C4-2B (cell line): Measurements from ENCODE around the gene ANK3.

Source experiments
- H3K27ac ChIP-seq: fragments of 450-650 bp; 2 replicates; pipeline ENCODE4 v1.5.1; 2017
- ZFX ChIP-seq: fragments of 450-650 bp; IDR thresholded peaks from 2 replicates; pipeline ENCODE4 v1.6.1; 2017
- TF ChIP-seq, protein P1 (sequence below): fragments of 450-650 bp; conservative IDR thresholded peaks from 2 replicates; pipeline ENCODE4 v1.5.1; 2017; ENCODE audit warnings: mild to moderate bottlenecking

Gene ANK3

DNA sequence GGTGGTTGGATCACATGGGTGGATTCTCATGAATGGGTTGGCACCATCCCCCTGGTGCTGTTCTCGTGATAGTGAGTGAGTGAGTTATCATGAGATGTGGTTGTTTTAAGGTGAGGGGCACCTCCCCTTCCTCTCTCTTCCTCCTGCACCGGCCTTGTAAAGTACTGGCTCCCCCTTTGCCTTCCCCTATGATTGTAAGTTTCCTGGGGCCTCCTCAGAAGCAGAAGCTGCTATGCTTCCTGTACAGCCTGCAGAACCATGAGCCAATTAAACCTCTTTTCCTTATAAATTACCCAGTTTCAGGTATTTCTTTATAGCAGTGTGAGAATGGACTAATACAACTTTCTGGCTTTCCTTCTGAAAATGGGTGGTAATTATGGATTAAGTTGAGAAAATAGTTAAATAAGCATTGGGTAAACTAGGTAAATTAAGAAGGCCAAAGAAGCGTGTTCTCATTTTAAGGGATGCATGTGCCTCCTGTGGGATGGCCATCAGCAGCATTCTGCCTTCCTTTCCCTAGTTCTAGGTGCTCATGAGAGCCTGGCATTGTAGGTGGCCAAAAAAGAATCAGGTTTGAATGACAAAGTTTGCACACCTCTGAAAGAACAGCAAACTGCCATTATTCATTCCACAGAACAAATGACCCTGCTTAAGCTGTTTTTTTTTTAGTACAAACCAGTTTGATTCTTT is 242.0 kb downstream of the ANK3 start:
- TF ChIP-seq ZFX = no peak
- TF ChIP-seq, protein P1, sequence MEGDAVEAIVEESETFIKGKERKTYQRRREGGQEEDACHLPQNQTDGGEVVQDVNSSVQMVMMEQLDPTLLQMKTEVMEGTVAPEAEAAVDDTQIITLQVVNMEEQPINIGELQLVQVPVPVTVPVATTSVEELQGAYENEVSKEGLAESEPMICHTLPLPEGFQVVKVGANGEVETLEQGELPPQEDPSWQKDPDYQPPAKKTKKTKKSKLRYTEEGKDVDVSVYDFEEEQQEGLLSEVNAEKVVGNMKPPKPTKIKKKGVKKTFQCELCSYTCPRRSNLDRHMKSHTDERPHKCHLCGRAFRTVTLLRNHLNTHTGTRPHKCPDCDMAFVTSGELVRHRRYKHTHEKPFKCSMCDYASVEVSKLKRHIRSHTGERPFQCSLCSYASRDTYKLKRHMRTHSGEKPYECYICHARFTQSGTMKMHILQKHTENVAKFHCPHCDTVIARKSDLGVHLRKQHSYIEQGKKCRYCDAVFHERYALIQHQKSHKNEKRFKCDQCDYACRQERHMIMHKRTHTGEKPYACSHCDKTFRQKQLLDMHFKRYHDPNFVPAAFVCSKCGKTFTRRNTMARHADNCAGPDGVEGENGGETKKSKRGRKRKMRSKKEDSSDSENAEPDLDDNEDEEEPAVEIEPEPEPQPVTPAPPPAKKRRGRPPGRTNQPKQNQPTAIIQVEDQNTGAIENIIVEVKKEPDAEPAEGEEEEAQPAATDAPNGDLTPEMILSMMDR = no peak
- no peak overlapping the region for H3K27ac ChIP-seq

DNA sequence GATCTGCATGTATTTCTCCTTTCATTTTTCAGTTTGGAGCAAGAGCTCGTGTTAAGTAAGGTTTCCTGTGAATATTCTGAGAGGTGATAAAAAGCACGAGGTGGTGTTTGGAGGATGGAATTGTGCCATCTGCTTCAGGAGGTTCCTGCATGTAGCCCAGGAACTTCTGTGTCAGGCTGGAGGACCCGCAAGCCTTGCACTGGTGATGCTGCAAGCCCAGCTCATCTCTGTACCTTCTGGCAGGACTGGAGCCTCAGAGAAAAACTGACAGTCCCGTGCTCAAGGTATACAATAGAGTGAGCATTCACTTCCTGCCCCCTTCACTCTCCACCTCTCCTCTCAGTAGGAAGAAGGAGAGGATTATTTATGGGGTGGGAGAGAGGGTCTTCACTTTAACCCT is 242.7 kb downstream of the ANK3 start:
- H3K27ac ChIP-seq = no peak overlapping the region
- TF ChIP-seq, protein P1 = no peak
- TF ChIP-seq ZFX = no peak

DNA sequence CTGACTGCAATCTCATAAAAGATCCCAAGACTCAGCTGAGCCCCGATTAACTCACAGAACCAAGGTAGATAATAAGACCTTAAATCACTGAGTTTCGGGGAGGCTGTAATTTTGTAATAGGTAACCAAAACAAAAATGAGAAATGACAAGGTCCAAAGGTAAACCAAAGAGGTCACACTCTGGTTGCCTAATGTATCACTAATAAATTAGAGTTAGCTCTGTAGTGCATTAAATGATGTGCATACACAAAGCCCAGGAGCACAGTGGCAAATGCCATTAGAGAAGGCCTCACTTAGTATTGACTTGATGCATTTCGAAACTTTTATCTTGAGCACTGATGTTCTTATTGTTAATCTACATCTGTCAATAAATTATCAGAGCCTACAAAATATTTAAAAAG is 245.6 kb downstream of the ANK3 start:
- H3K27ac ChIP-seq = no peak overlapping the region
- no peak for TF ChIP-seq ZFX
- TF ChIP-seq, protein P1 = no peak

GRCh38 chr10:60142736-60143135 is 246.9 kb downstream of the ANK3 start:
- TF ChIP-seq, protein P1 = no peak
- no peak for TF ChIP-seq ZFX
- H3K27ac ChIP-seq = no peak overlapping the region

DNA sequence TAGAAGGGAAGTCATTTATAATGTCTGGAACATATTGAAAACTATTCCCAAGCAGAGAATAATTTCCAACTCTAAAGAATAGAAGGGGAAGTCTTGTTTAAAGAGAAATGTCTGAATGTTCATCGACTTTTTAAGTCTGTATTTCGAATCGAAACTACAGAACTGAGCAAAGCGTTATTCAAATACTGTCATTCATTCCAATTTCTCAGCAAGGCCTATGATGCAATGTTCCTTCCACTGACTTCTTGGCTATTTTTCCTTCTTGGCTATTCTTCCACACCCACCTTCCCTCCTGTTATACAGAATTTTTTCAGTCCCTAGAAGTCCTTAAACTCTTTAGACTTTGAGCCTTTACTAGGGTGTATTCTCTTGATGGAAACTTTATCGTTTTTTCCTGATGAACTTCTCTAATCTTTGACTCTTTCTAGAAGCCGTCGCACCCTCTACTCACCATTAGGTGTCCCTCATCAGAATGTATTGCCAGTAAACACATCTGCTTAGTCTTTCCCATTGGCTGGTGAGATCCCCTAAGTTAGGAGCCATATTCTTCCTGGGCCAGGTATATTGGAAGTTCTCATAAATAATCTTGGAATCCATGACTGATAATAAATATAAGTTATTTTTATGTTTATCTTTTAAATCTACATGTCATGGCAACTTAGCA is 247.6 kb downstream of the ANK3 start:
- TF ChIP-seq, protein P1 = peak; percentile 10; the same call in 1 of the 2 replicates
- no peak for TF ChIP-seq ZFX
- no peak overlapping the region for H3K27ac ChIP-seq

- H3K27ac ChIP-seq = peak overlapping the region; percentile 20; the same call in 1 of the 2 replicates
- TF ChIP-seq, protein P1 = no peak
- no peak for TF ChIP-seq ZFX
Measured at GRCh38 chr10:60140651-60141632, 248.7 kb downstream of the ANK3 start.
